BLaER1 treated with 17β-estradiol and CSF1 and Interleukin-3, amounts not matched to agents 10 nM and 100 nM (cell line): ENCODE data around the gene SHANK3.

Experiments used
- H3K27ac ChIP-seq, 11 experiments: shearing (Covaris generic); formaldehyde crosslinking; 2 replicates each; pipeline ENCODE4 v1.8.1; 2022
- H3K27me3 ChIP-seq, 11 experiments: shearing (Covaris generic); formaldehyde crosslinking; 2 replicates each; pipeline ENCODE4 v1.8.1; 2022
- H3K36me3 ChIP-seq, 11 experiments: shearing (Covaris generic); formaldehyde crosslinking; 2 replicates each; pipeline ENCODE4 v1.8.1; 2022
- H3K4me1 ChIP-seq, 10 experiments: shearing (Covaris generic); formaldehyde crosslinking; 2 replicates each; pipeline ENCODE4 v1.8.1; 2022
- H3K4me2 ChIP-seq, 11 experiments: shearing (Covaris generic); formaldehyde crosslinking; 2 replicates each; pipeline ENCODE4 v1.8.1; 2022
- H3K4me3 ChIP-seq, 10 experiments: shearing (Covaris generic); formaldehyde crosslinking; 2 replicates each; pipeline ENCODE4 v1.8.1; 2022
- H3K9ac ChIP-seq, 11 experiments: shearing (Covaris generic); formaldehyde crosslinking; 2 replicates each; pipeline ENCODE4 v1.8.1; 2022
- H3K9me3 ChIP-seq, 11 experiments: shearing (Covaris generic); formaldehyde crosslinking; replicated peaks in 1 of 11; 2 replicates each; pipeline ENCODE4 v1.8.1; 2022
- H4K20me1 ChIP-seq, 11 experiments: shearing (Covaris generic); formaldehyde crosslinking; 2 replicates each; pipeline ENCODE4 v1.8.1; 2022
- Cebpa-rat ChIP-seq, 11 experiments: shearing (Covaris generic); IDR thresholded peaks; 2 replicates each; pipeline ENCODE4 v1.8.1; 2022

The SHANK3 gene

DNA sequence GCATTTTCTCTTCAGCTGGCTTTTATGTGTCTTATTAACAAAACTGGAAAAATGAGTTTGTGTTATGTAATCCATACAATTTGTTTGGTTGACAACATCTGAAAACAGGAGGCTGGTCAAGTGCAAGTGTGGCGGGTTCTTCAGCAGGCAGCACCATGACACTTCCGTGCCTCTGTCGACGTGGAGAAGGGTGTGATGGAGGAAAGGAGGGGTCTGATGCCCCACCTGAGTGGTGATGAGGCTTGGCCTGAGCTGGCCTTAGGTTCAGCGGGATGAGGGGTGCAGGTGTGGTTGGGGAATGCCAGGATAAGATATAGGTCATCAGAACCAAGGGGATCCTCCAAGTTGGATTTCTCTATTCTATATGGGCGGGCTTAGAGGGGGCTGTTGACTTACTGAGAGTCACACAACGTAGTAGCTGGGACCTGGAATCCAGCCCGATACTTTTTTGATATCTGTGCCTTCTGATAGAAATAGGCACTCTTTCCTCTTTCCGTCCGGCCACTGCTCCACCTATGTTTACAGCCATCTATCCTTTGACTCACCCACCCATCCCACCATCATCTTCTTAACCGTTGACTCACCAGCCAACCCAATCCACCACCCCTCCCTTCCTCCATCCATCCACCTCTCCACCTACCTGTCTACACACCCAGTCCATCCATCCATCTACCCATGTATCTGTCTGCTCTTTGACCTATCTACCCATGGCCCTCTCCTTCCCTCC, 29.0 kb downstream of the SHANK3 start:
- H3K9me3 ChIP-seq, result no peaks in the 10 kb centered on the region
- no peak overlapping the region for H3K9ac ChIP-seq
- peaks cover 0 to 6% (median 0%) of the 10 kb centered on the region in 10 experiments; a peak in 1 of 20 replicates for H3K4me1 ChIP-seq
- peaks cover 0 to 92% (median 57%) of the 10 kb centered on the region in 11 experiments; a peak in 18 of 22 replicates for H3K36me3 ChIP-seq
- no peak overlapping the region for H3K4me3 ChIP-seq
- TF ChIP-seq Cebpa-rat (IDR thresholded peaks at IDR 0.05), result no peak
- H3K4me2 ChIP-seq, result no peak overlapping the region
- peaks cover 0 to 75% (median 57%) of the 10 kb centered on the region in 11 experiments; a peak in 18 of 22 replicates for H4K20me1 ChIP-seq
- H3K27me3 ChIP-seq, result no peaks in the 10 kb centered on the region
- H3K27ac ChIP-seq, result no peak overlapping the region

DNA sequence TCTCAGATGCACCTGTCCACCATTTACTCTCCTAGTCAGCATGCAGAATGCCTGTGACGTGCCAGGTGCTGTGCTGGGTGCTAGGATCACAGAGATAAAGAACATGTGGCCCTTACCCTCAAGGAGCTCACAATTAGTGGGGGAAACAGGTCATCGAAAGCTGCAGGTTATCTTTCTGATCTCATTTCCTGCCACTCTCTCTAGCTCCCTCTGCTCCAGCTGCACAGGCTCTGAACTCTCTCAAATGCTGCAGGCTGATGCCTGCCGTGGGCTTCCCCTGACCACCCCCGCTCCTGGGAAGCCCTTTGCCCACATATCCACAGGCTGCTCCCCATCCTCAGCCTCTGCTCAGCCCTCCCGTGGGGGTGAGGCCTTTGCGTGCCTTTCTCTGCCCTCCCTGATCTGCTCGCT, 29.6 kb downstream of the SHANK3 start:
- Histone ChIP-seq H3K27me3 (no peaks in the 10 kb centered on the region), H3K4me1 (peaks cover 0 to 6% (median 0%) of the 10 kb centered on the region in 10 experiments; a peak in 1 of 20 replicates), H3K4me2 (no peak overlapping the region), H4K20me1 (peaks cover 0 to 71% (median 53%) of the 10 kb centered on the region in 11 experiments; a peak in 18 of 22 replicates), H3K27ac (no peak overlapping the region), H3K36me3 (peaks cover 0 to 94% (median 60%) of the 10 kb centered on the region in 11 experiments; a peak in 18 of 22 replicates), H3K4me3 (no peak overlapping the region), H3K9me3 (no peaks in the 10 kb centered on the region), H3K9ac (no peak overlapping the region)
- TF ChIP-seq Cebpa-rat (IDR thresholded peaks at IDR 0.05), result no peak

- TF ChIP-seq Cebpa-rat (IDR thresholded peaks at IDR 0.05), result no peak
These were observed 30.4 kb downstream of the SHANK3 start for GRCh38 chr22:50702821-50703725.

GRCh38 chr22:50703726-50704509, 31.3 kb downstream of the SHANK3 start:
- no peak overlapping the region for H3K9ac ChIP-seq
- no peaks in the 10 kb centered on the region for H3K27me3 ChIP-seq
- no peak overlapping the region for H3K4me3 ChIP-seq
- peaks cover 0 to 98% (median 62%) of the 10 kb centered on the region in 11 experiments; a peak in 18 of 22 replicates for H3K36me3 ChIP-seq
- H4K20me1 ChIP-seq, result peaks cover 0 to 65% (median 53%) of the 10 kb centered on the region in 11 experiments; a peak in 18 of 22 replicates
- H3K27ac ChIP-seq, result no peak overlapping the region
- no peaks in the 10 kb centered on the region for H3K9me3 ChIP-seq
- no peak overlapping the region for H3K4me2 ChIP-seq
- H3K4me1 ChIP-seq, result peaks cover 0 to 6% (median 0%) of the 10 kb centered on the region in 10 experiments; a peak in 1 of 20 replicates
- TF ChIP-seq Cebpa-rat (IDR thresholded peaks at IDR 0.05), result no peak

More at GRCh38 chr22:50702821-50703725, 30.4 kb downstream of the SHANK3 start:
- peaks cover 0 to 98% (median 62%) of the 10 kb centered on the region in 11 experiments; a peak in 18 of 22 replicates for H3K36me3 ChIP-seq
- H3K9ac ChIP-seq, result no peak overlapping the region
- no peak overlapping the region for H3K27ac ChIP-seq
- peaks cover 0 to 68% (median 53%) of the 10 kb centered on the region in 11 experiments; a peak in 18 of 22 replicates for H4K20me1 ChIP-seq
- peaks cover 0 to 6% (median 0%) of the 10 kb centered on the region in 10 experiments; a peak in 1 of 20 replicates for H3K4me1 ChIP-seq
- no peak overlapping the region for H3K4me2 ChIP-seq
- no peaks in the 10 kb centered on the region for H3K27me3 ChIP-seq
- H3K4me3 ChIP-seq, result no peak overlapping the region
- H3K9me3 ChIP-seq, result no peaks in the 10 kb centered on the region

GRCh38 chr22:50704510-50705218, 32.0 kb downstream of the SHANK3 start:
- no peak for TF ChIP-seq Cebpa-rat (IDR thresholded peaks at IDR 0.05)
- no peak overlapping the region for H3K4me2 ChIP-seq
- H4K20me1 ChIP-seq, result peaks cover 0 to 63% (median 46%) of the 10 kb centered on the region in 11 experiments; a peak in 18 of 22 replicates
- peaks cover 0 to 6% (median 0%) of the 10 kb centered on the region in 10 experiments; a peak in 2 of 20 replicates for H3K4me1 ChIP-seq
- no peaks in the 10 kb centered on the region for H3K27me3 ChIP-seq
- H3K9me3 ChIP-seq, result no peaks in the 10 kb centered on the region
- H3K4me3 ChIP-seq, result no peak overlapping the region
- H3K36me3 ChIP-seq, result peaks cover 0 to 98% (median 64%) of the 10 kb centered on the region in 11 experiments; a peak in 18 of 22 replicates
- H3K9ac ChIP-seq, result no peak overlapping the region
- H3K27ac ChIP-seq, result no peak overlapping the region

DNA sequence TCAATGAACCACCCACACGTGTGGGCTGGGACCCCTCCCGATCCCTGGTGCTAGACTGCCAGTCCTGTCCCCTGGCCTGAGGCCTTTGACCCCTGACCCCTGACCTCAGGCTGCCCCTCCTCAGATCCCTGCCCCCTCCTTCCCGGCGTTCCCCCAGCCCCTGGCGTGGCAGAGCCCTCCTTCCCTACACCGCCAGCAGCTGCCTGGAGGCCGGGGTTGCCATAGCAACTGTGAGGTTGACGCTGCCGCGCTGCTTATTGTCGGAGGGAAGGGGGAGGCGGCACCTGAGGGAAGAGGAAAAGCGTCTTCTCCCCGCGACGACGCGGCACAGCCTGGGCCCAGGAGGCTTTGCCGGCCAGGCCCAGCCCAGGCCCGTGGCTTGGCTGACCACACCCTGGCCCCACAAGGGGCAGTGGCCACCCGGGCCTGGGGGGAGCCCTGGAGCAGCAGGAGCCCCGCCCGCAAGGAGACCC, 32.6 kb downstream of the SHANK3 start:
- Histone ChIP-seq H3K9ac (no peak overlapping the region), H3K4me2 (no peak overlapping the region), H3K4me3 (no peak overlapping the region), H3K36me3 (peaks cover 0 to 98% (median 67%) of the 10 kb centered on the region in 11 experiments; a peak in 18 of 22 replicates), H3K4me1 (peaks cover 0 to 6% (median 0%) of the 10 kb centered on the region in 10 experiments; a peak in 2 of 20 replicates), H3K27ac (no peak overlapping the region), H3K9me3 (no peaks in the 10 kb centered on the region), H4K20me1 (peaks cover 0 to 60% (median 40%) of the 10 kb centered on the region in 11 experiments; a peak in 18 of 22 replicates), H3K27me3 (no peaks in the 10 kb centered on the region)
- TF ChIP-seq Cebpa-rat (IDR thresholded peaks at IDR 0.05), result no peak

DNA sequence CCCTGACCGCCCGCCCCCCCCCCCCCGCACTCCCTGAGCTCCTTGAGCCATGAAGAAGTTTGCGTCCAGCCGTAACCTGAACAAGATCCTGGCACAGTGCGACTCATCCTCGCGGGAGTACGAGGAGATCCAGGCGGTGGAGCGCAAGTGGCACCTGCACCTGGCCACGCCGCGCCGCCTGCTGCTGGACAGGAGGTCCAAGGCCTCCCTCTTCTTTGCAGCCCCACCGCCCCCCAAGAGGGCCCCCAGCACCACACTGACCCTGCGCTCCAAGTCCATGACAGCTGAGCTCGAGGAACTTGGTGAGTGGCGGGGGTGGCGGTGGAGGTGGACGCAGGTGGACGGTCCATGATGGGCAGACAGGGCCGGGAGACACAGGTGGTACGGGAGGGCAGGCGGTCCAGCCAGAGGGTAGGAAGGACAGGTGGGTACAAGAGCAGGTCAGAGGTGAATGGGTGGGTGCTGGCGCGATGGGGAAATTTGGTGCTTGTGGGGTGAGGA, 33.3 kb downstream of the SHANK3 start:
- TF ChIP-seq Cebpa-rat (IDR thresholded peaks at IDR 0.05), result no peak
- Histone ChIP-seq H4K20me1 (peaks cover 0 to 58% (median 37%) of the 10 kb centered on the region in 11 experiments; a peak in 18 of 22 replicates), H3K4me2 (no peak overlapping the region), H3K9ac (no peak overlapping the region), H3K27ac (no peak overlapping the region), H3K36me3 (peaks cover 0 to 98% (median 70%) of the 10 kb centered on the region in 11 experiments; a peak in 18 of 22 replicates), H3K4me1 (peaks cover 0 to 8% (median 5%) of the 10 kb centered on the region in 10 experiments; a peak in 9 of 20 replicates), H3K9me3 (no peaks in the 10 kb centered on the region), H3K27me3 (no peaks in the 10 kb centered on the region), H3K4me3 (no peak overlapping the region)
